Breast epithelium (tissue), 4 donors: ENCODE measurements around the gene ZBTB5. TPM values are rescaled to one million over a fixed set of nuclear protein-coding genes. Genes with fewer than 3 reads are reported as not detected.

Experiments used
- DNase-seq, 2 donors: peaks; one replicate each; pipeline ENCODE4 v3.0.0-alpha.2; 2019; ENCODE audit warnings: low spot score in 2 of 2
- H3K27ac ChIP-seq, 2 donors: fragments of 200-600 bp; sonication (generic) in 1 of 2; one replicate each; pipeline ENCODE4 v1.5.1; 2016 to 2019; ENCODE audit warnings: mild to moderate bottlenecking in 1 of 2
- H3K27me3 ChIP-seq, 2 donors: fragments of 200-600 bp; sonication (generic) in 1 of 2; one replicate each; pipeline versions ENCODE4 v1.5.1 to v1.6.0; 2017 to 2019; ENCODE audit warnings: control low read depth in 1 of 2, mild to moderate bottlenecking in 1 of 2
- H3K36me3 ChIP-seq: fragments of 200-600 bp; one replicate; pipeline ENCODE4 v1.5.1; 2019
- H3K4me1 ChIP-seq, 2 donors: fragments of 200-600 bp; sonication (generic); one replicate each; pipeline ENCODE4 v1.5.1; 2016 to 2019; ENCODE audit warnings: control low read depth in 1 of 2
- H3K4me3 ChIP-seq, 3 donors: fragments of 200-600 bp; sonication (generic); 1 replicate in 2 of 3; 2 replicates in 1 of 3; pipeline ENCODE4 v1.5.1; 2016 to 2019; ENCODE audit warnings: mild to moderate bottlenecking in 3 of 3, moderate library complexity in 2 of 3
- H3K9me3 ChIP-seq, 2 donors: fragments of 200-600 bp; sonication (generic) in 1 of 2; one replicate each; pipeline ENCODE4 v1.5.1; 2016 to 2019; ENCODE audit warnings: control low read depth in 1 of 2
- POLR2A ChIP-seq: fragments of 450-650 bp; IDR thresholded peaks from one replicate; pipeline ENCODE4 v1.6.1; 2016; ENCODE audit warnings: antibody characterized with exemption, mild to moderate bottlenecking, moderate library complexity
- POLR2AphosphoS5 ChIP-seq, 3 donors: sonication (generic); formaldehyde crosslinking; IDR thresholded peaks; one replicate each; pipeline ENCODE4 v1.6.1; 2017; ENCODE audit warnings: antibody characterized with exemption in 3 of 3
- intact Hi-C: fragments of 100-400 bp; cut with DNase I; formaldehyde crosslinking; loops from one replicate; pipeline ENCODE4 v1.15.1; 2023; ENCODE audit warnings: low total_unique reads
- total RNA-seq, 3 donors: library from RNA; depleted of rRNA; stranded (reverse); fragments of >200 nt; gene quantifications; one replicate each; pipeline ENCODE4 v1.1.0, GENCODE V29; 2016
- TF ChIP-seq, protein P1 (sequence below), 3 donors: fragments of 450-650 bp; IDR thresholded peaks; one replicate each; pipeline ENCODE4 v1.5.1; 2016 to 2017; ENCODE audit warnings: antibody characterized with exemption in 3 of 3, mild to moderate bottlenecking in 3 of 3, moderate library complexity in 3 of 3

Gene ZBTB5
- total RNA-seq, 3 donors from 2014 or later = 10.6 to 21.5 (median 14.7) TPM

DNA sequence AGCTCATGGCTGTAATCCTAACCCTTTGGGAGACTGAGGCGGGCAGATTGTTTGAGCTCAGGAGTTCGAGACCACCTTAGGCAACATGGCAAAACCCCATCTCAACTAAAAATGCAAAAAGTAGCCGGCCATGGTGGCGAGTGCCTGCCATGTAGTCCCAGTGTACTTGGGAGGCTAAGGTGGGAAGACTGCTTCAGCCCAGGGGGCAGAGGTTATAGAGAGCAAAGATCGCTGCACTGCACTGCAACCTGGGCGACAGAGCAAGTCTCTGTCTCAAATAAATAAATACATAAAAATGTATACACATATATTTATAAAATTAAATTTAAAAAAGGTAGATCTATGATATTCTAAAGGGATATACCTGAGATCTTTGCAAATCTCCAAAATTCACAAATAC, 19.4 kb downstream of the ZBTB5 start:
- H3K9me3 ChIP-seq = no peaks in the 10 kb centered on the region
- no peaks in the 10 kb centered on the region for H3K27me3 ChIP-seq
- no peak overlapping the region for H3K27ac ChIP-seq
- H3K4me1 ChIP-seq = no peaks in the 10 kb centered on the region
- H3K36me3 ChIP-seq = peaks cover 8% of the 10 kb centered on the region
- no peak overlapping the region for H3K4me3 ChIP-seq
- TF ChIP-seq, protein P1, sequence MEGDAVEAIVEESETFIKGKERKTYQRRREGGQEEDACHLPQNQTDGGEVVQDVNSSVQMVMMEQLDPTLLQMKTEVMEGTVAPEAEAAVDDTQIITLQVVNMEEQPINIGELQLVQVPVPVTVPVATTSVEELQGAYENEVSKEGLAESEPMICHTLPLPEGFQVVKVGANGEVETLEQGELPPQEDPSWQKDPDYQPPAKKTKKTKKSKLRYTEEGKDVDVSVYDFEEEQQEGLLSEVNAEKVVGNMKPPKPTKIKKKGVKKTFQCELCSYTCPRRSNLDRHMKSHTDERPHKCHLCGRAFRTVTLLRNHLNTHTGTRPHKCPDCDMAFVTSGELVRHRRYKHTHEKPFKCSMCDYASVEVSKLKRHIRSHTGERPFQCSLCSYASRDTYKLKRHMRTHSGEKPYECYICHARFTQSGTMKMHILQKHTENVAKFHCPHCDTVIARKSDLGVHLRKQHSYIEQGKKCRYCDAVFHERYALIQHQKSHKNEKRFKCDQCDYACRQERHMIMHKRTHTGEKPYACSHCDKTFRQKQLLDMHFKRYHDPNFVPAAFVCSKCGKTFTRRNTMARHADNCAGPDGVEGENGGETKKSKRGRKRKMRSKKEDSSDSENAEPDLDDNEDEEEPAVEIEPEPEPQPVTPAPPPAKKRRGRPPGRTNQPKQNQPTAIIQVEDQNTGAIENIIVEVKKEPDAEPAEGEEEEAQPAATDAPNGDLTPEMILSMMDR (IDR thresholded peaks at IDR 0.05) = no peak
- TF ChIP-seq POLR2AphosphoS5 (IDR thresholded peaks at IDR 0.05) (no peak), POLR2A (no peak)
- intact Hi-C loops = no loop called here
- DNase-seq = no peak

DNA sequence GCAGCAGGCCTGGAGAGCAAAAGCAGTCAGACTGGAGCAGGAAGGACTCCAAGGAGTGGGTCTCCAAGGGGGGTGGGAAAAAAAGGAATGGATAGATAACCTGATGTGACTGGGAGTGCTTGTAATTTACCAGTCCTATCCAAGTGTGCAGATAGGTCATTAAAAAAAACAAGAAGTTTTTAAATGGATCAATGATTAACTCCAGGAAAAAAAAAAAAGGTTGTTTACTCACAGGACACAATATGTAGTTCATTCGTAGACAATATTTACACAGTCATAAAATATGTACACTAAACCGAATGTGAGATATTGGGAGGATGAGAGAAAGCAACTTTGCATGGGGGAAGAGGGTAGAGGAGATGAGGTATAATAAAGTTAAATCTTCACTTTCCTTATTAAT, 20.4 kb downstream of the ZBTB5 start:
- no peaks in the 10 kb centered on the region for H3K27me3 ChIP-seq
- no peak for DNase-seq
- H3K36me3 ChIP-seq = peaks cover 8% of the 10 kb centered on the region
- H3K9me3 ChIP-seq = no peaks in the 10 kb centered on the region
- TF ChIP-seq POLR2A (no peak), POLR2AphosphoS5 (IDR thresholded peaks at IDR 0.05) (no peak)
- TF ChIP-seq, protein P1 (IDR thresholded peaks at IDR 0.05) = no peak
- intact Hi-C loops = no loop called here
- H3K4me1 ChIP-seq = no peaks in the 10 kb centered on the region
- H3K4me3 ChIP-seq = no peak overlapping the region
- H3K27ac ChIP-seq = no peak overlapping the region

DNA sequence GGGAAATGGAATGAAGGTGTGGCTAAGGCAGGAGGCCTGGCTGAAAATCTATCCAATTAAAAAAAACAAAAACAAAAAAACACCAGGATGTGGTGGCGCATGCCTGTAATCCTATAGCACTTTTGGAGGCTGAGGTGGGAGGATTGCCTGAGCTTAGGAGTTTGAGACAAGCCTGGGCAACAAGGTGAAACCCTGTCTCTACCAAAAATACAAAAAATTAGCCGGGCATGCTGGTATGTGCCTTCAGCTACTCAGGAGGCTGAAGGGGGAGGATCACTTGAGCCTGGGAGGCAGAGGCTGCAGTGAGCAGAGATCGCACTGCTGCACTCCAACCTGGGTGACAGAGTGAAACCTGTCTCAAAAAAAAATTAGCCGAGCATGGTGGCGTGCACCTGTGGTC, 21.7 kb downstream of the ZBTB5 start:
- intact Hi-C loops = no loop called here
- no peaks in the 10 kb centered on the region for H3K9me3 ChIP-seq
- no peak overlapping the region for H3K4me3 ChIP-seq
- no peak for TF ChIP-seq POLR2AphosphoS5 (IDR thresholded peaks at IDR 0.05)
- TF ChIP-seq, protein P1 (IDR thresholded peaks at IDR 0.05) = no peak
- no peak for TF ChIP-seq POLR2A
- H3K36me3 ChIP-seq = peaks cover 8% of the 10 kb centered on the region
- no peak for DNase-seq
- H3K4me1 ChIP-seq = no peaks in the 10 kb centered on the region
- no peak overlapping the region for H3K27ac ChIP-seq
- H3K27me3 ChIP-seq = no peaks in the 10 kb centered on the region

DNA sequence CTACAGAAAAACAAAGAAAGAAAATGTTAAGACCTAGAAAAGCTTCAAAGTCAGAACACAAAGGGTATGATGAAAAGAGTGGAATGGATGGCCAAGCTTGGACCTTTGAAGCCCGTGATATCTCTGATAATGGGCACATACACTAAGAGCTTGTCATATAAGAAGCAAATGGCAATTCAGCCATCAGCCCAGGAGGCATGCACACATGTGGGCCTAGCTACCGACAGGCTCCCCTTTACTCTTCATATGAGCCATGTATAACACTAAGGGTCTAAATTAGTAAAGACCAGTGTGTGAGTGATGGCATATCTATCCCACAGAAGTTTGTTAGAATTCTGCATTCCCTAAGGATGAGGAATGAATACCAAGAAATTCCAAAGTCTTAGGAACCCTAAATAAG, 22.7 kb downstream of the ZBTB5 start:
- no peaks in the 10 kb centered on the region for H3K27me3 ChIP-seq
- intact Hi-C loops = no loop called here
- H3K4me1 ChIP-seq = no peaks in the 10 kb centered on the region
- no peak for DNase-seq
- H3K27ac ChIP-seq = no peak overlapping the region
- H3K4me3 ChIP-seq = no peak overlapping the region
- no peaks in the 10 kb centered on the region for H3K9me3 ChIP-seq
- H3K36me3 ChIP-seq = peaks cover 8% of the 10 kb centered on the region
- no peak for TF ChIP-seq POLR2AphosphoS5 (IDR thresholded peaks at IDR 0.05)

DNA sequence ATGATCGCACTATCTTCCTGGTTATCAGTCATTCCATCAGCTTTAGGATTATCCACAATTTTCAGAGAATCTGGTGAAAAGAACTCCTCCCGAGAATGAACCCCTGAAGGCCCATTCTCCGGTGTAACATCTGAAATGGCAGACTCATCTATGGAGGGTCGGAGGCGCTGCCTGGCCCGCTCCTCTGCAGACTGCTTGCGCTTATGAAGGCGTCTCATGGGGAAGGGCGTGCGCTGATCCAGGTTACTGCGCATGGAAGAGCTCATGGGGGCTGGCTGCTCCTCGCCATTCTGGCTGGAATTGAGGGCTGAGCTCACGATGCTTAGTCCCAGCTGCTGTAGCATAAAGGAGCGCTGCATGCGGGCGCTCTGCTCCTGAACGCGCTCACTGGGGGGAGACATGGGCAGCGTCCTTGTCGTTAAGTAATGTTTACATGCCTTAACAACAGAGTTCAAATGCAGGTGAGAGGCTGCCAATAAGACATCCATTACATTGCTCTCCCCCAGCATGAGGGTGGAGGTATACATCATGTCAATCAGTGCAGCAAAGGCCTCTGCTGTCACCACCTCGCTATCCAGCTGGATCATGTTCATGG, 23.4 kb downstream of the ZBTB5 start:
- H3K9me3 ChIP-seq = no peaks in the 10 kb centered on the region
- intact Hi-C loops = no loop called here
- no peak overlapping the region for H3K27ac ChIP-seq
- DNase-seq = no peak
- H3K4me3 ChIP-seq = no peak overlapping the region
- H3K27me3 ChIP-seq = no peaks in the 10 kb centered on the region
- H3K4me1 ChIP-seq = no peaks in the 10 kb centered on the region
- H3K36me3 ChIP-seq = peaks cover 8% of the 10 kb centered on the region
- TF ChIP-seq, protein P1 (IDR thresholded peaks at IDR 0.05) = no peak
- TF ChIP-seq POLR2A (no peak), POLR2AphosphoS5 (IDR thresholded peaks at IDR 0.05) (no peak)

DNA sequence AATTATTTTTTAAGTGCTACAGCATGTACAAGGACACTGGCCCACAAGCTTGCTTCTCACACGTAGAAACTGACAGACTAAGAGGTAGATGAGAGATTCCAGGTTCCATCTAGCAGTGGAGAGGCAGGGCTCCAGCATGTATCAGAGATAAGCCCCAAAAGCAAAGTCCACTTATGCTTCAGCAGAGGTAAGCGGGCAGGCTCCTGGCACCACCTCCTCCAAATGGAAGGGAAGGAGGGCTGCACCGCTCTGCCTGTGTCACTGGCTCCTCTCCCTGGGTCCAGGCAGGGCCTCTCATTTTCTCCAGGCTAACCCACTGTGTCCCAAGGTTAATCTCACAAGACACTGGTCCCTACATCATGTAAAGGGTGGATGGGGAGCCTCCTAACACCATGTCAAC, 26.9 kb downstream of the ZBTB5 start:
- Histone ChIP-seq H3K27me3 (no peaks in the 10 kb centered on the region), H3K36me3 (peaks cover 8% of the 10 kb centered on the region), H3K4me1 (peaks cover 0 to 3% of the 10 kb centered on the region in 2 donors), H3K9me3 (no peaks in the 10 kb centered on the region), H3K4me3 (no peak overlapping the region), H3K27ac (no peak overlapping the region)
- intact Hi-C loops = no loop called here
- no peak for DNase-seq
- TF ChIP-seq, protein P1 (IDR thresholded peaks at IDR 0.05) = no peak
- TF ChIP-seq POLR2A = no peak
- no peak for TF ChIP-seq POLR2AphosphoS5 (IDR thresholded peaks at IDR 0.05)
